Measurements from ENCODE around the gene GFRA1.
"Not testable (repeated sequence)": the region's sequence is repeated elsewhere in the genome, so short reads cannot be mapped to it uniquely, and the experiment has no call there.

Gene GFRA1

GRCh38 chr10:116038259-116038658 lies 234.7 kb downstream of the GFRA1 start:
- DNase-seq (ENCODE audit: low spot score in 2 of 2) (no peak), ATAC-seq (no peak)
- no peak overlapping the region for H3K4me3 Mint-ChIP-seq
- peaks cover 22% of the 10 kb centered on the region for H3K9me3 Mint-ChIP-seq
- H3K36me3 Mint-ChIP-seq: no peaks in the 10 kb centered on the region
- H3K27ac Mint-ChIP-seq: no peak overlapping the region
- H3K4me1 Mint-ChIP-seq: no peaks in the 10 kb centered on the region

GRCh38 chr10:116035406-116035805 lies 237.6 kb downstream of the GFRA1 start:
- H3K36me3 Mint-ChIP-seq; H3K4me1 Mint-ChIP-seq; DNase-seq (ENCODE audit: low spot score in 2 of 2); H3K4me3 Mint-ChIP-seq; ATAC-seq; H3K27ac Mint-ChIP-seq: not testable (repeated sequence)
- peaks cover 21% of the 10 kb centered on the region for H3K9me3 Mint-ChIP-seq

- no peaks in the 10 kb centered on the region for H3K4me1 Mint-ChIP-seq
- no peak overlapping the region for H3K4me3 Mint-ChIP-seq
- H3K9me3 Mint-ChIP-seq: peaks cover 24% of the 10 kb centered on the region
- no peak overlapping the region for H3K27ac Mint-ChIP-seq
- DNase-seq (ENCODE audit: low spot score in 2 of 2) (no peak), ATAC-seq (no peak)
- H3K36me3 Mint-ChIP-seq: no peaks in the 10 kb centered on the region
Observed at GRCh38 chr10:116030576-116030975, 242.4 kb downstream of the GFRA1 start.

GRCh38 chr10:116029826-116030225 lies 243.2 kb downstream of the GFRA1 start:
- DNase-seq (ENCODE audit: low spot score in 2 of 2) (no peak), ATAC-seq (no peak)
- no peaks in the 10 kb centered on the region for H3K36me3 Mint-ChIP-seq
- H3K27ac Mint-ChIP-seq: no peak overlapping the region
- H3K9me3 Mint-ChIP-seq: peaks cover 28% of the 10 kb centered on the region
- H3K4me3 Mint-ChIP-seq: no peak overlapping the region
- no peaks in the 10 kb centered on the region for H3K4me1 Mint-ChIP-seq

GRCh38 chr10:116027355-116027754 lies 245.7 kb downstream of the GFRA1 start:
- peaks cover 10% of the 10 kb centered on the region for H3K9me3 Mint-ChIP-seq
- no peak for ATAC-seq
- no peaks in the 10 kb centered on the region for H3K36me3 Mint-ChIP-seq
- no peaks in the 10 kb centered on the region for H3K4me1 Mint-ChIP-seq
- no peak for DNase-seq (ENCODE audit: low spot score in 2 of 2)
- H3K27ac Mint-ChIP-seq: no peak overlapping the region
- H3K4me3 Mint-ChIP-seq: no peak overlapping the region

- Mint-ChIP-seq H3K4me1 (no peaks in the 10 kb centered on the region), H3K9me3 (peaks cover 10% of the 10 kb centered on the region), H3K4me3 (no peak overlapping the region), H3K36me3 (no peaks in the 10 kb centered on the region), H3K27ac (no peak overlapping the region)
- DNase-seq (ENCODE audit: low spot score in 2 of 2) (no peak), ATAC-seq (no peak)
Observed at GRCh38 chr10:116026725-116027124, 246.3 kb downstream of the GFRA1 start.

- Mint-ChIP-seq H3K4me1 (no peaks in the 10 kb centered on the region), H3K4me3 (no peak overlapping the region), H3K36me3 (no peaks in the 10 kb centered on the region), H3K9me3 (peaks cover 10% of the 10 kb centered on the region), H3K27ac (no peak overlapping the region)
- ATAC-seq: no peak
- DNase-seq (ENCODE audit: low spot score in 2 of 2): no peak
Observed at GRCh38 chr10:116026315-116026714, 246.7 kb downstream of the GFRA1 start.

GRCh38 chr10:116024271-116024878 lies 248.6 kb downstream of the GFRA1 start:
- H3K27ac Mint-ChIP-seq: no peak overlapping the region
- no peaks in the 10 kb centered on the region for H3K36me3 Mint-ChIP-seq
- H3K4me3 Mint-ChIP-seq: no peak overlapping the region
- no peaks in the 10 kb centered on the region for H3K4me1 Mint-ChIP-seq
- DNase-seq (ENCODE audit: low spot score in 2 of 2) (no peak), ATAC-seq (no peak)
- H3K9me3 Mint-ChIP-seq: peaks cover 15% of the 10 kb centered on the region

GRCh38 chr10:116017405-116017804 lies 255.6 kb downstream of the GFRA1 start:
- Mint-ChIP-seq H3K4me1 (no peaks in the 10 kb centered on the region), H3K4me3 (no peak overlapping the region), H3K9me3 (peaks cover 21% of the 10 kb centered on the region), H3K36me3 (no peaks in the 10 kb centered on the region), H3K27ac (no peak overlapping the region)
- no peak for ATAC-seq
- no peak for DNase-seq (ENCODE audit: low spot score in 2 of 2)

- ATAC-seq (no peak), DNase-seq (ENCODE audit: low spot score in 2 of 2) (no peak)
- H3K9me3 Mint-ChIP-seq: peaks cover 17% of the 10 kb centered on the region
- no peaks in the 10 kb centered on the region for H3K36me3 Mint-ChIP-seq
- no peak overlapping the region for H3K4me3 Mint-ChIP-seq
- no peak overlapping the region for H3K27ac Mint-ChIP-seq
- H3K4me1 Mint-ChIP-seq: no peaks in the 10 kb centered on the region
Observed at GRCh38 chr10:116015583-116016333, 257.2 kb downstream of the GFRA1 start.

- H3K9me3 Mint-ChIP-seq: peaks cover 17% of the 10 kb centered on the region
- H3K27ac Mint-ChIP-seq: no peak overlapping the region
- no peak overlapping the region for H3K4me3 Mint-ChIP-seq
- ATAC-seq (no peak), DNase-seq (ENCODE audit: low spot score in 2 of 2) (no peak)
- H3K36me3 Mint-ChIP-seq: no peaks in the 10 kb centered on the region
- H3K4me1 Mint-ChIP-seq: no peaks in the 10 kb centered on the region
Observed at GRCh38 chr10:116014871-116015582, 258.0 kb downstream of the GFRA1 start.

GRCh38 chr10:116014326-116014725 lies 258.7 kb downstream of the GFRA1 start:
- ATAC-seq (no peak), DNase-seq (ENCODE audit: low spot score in 2 of 2) (no peak)
- H3K4me1 Mint-ChIP-seq: no peaks in the 10 kb centered on the region
- H3K36me3 Mint-ChIP-seq: no peaks in the 10 kb centered on the region
- H3K9me3 Mint-ChIP-seq: peaks cover 15% of the 10 kb centered on the region
- H3K27ac Mint-ChIP-seq: no peak overlapping the region
- no peak overlapping the region for H3K4me3 Mint-ChIP-seq

GRCh38 chr10:116011929-116012328 lies 261.1 kb downstream of the GFRA1 start:
- H3K36me3 Mint-ChIP-seq: no peaks in the 10 kb centered on the region
- DNase-seq (ENCODE audit: low spot score in 2 of 2): no peak
- ATAC-seq: no peak
- no peak overlapping the region for H3K27ac Mint-ChIP-seq
- H3K9me3 Mint-ChIP-seq: peaks cover 10% of the 10 kb centered on the region
- no peak overlapping the region for H3K4me3 Mint-ChIP-seq
- H3K4me1 Mint-ChIP-seq: no peaks in the 10 kb centered on the region

GRCh38 chr10:116007256-116007891 lies 265.6 kb downstream of the GFRA1 start:
- no peaks in the 10 kb centered on the region for H3K36me3 Mint-ChIP-seq
- no peak for DNase-seq (ENCODE audit: low spot score in 2 of 2)
- peaks cover 10% of the 10 kb centered on the region for H3K9me3 Mint-ChIP-seq
- no peak overlapping the region for H3K4me3 Mint-ChIP-seq
- H3K27ac Mint-ChIP-seq: no peak overlapping the region
- no peaks in the 10 kb centered on the region for H3K4me1 Mint-ChIP-seq
- no peak for ATAC-seq

Measured in stimulated activated effector memory CD8-positive, alpha-beta T cell treated with anti-CD3 and anti-CD28 coated beads, Interleukin-12 subunit alpha, Interleukin-12 subunit beta, amount 100 ng/mL, for 72 hours (primary cell).